Measurements from ENCODE around the gene TMEM196.
"Not testable (repeated sequence)": the region's sequence is repeated elsewhere in the genome, so short reads cannot be mapped to it uniquely, and the experiment has no call there.

TMEM196 gene

DNA sequence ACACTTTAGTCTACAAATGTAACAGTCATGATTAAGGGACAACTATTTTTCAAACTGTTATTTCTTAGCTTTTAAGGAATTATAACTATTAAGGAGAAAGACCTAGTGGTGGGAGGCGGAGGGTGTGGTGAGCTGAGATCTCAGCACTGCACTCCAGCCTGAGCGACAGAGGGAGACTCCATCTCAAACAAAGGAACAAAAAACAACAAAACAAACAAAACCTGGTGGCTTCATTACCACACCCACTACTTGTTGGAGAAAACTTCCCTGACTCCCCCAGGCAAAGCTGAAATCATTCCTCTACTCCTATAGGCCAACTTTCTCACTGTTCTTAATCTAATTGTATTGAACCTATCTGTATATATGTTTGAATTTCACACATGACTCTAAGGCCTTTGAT, 67.8 kb downstream of the TMEM196 start:
- no peak for DNase-seq

DNA sequence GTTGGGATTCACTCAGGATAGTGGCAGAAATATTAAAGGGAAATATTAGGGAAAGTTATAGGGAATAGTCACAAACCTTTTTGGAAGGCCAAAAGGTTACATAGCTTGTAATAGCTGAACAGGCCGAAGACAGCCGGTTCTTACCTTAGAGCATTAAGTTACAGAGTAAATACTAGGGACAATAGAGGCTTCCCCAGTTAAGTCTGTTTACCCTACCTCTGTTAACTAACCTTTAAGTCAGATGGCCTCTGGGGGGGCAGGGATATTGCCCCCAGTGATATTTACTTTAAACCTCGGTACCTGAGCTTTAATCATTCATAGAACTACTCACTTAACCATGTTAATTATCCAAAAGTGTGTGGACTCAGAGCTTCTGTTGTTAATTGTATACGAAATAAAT, 71.9 kb downstream of the TMEM196 start:
- DNase-seq, result no peak

DNA sequence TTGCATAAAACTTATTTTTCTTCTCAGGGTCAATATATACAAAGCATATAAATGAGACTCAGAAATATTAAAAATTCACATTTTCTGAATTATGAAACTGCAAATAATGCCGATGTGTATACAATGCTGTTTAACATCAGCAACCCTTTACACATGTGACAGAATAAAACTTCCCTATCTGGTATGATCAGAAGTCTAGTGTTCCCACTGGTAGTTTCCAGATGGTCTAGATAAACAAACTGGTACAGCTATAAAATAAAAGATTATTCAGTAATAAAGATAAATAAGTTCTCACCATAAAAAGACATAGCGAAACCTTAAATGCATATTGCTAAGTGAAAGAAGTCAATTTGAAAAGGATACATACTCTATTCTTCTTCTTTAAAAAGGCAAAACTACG, 72.5 kb downstream of the TMEM196 start:
- DNase-seq, result no peak

DNA sequence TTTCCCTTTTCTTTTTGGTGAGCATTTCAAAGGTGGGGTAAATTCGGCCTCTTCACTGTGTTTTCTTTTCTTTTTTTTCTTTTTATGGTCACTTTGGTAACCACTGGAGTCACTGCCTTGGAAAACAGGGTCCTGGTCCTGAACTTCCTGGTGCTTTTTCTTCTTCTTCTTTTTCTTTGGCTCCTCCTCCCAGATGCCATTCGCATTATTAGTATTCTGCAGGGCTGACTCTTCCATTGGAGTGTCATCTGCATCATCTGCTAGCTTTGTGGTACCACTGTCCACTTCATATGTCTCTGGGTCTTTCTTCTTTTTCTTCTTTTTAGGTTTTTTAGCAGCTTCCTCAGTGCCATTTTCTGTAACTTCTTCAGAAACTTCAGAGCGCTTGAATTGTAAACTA, 75.1 kb downstream of the TMEM196 start:
- DNase-seq, result no peak

DNA sequence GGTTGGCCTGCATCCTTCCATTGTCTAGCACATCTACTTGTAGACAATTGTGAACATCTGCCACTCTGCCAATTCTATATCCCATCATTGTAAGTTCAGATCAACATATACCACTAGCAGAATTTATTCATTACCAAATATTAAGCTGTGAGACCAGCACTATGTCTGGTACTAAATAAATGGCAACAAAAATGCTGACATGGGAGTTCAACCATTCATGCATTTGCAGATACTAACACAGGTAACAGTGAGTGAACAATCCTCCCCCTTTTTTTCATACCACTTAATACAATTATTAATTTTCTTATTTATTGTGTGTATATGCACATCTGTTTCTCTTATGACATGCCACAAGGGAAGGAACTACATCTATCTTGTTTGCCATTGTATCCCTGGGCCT, 76.5 kb downstream of the TMEM196 start:
- no peak for DNase-seq

DNA sequence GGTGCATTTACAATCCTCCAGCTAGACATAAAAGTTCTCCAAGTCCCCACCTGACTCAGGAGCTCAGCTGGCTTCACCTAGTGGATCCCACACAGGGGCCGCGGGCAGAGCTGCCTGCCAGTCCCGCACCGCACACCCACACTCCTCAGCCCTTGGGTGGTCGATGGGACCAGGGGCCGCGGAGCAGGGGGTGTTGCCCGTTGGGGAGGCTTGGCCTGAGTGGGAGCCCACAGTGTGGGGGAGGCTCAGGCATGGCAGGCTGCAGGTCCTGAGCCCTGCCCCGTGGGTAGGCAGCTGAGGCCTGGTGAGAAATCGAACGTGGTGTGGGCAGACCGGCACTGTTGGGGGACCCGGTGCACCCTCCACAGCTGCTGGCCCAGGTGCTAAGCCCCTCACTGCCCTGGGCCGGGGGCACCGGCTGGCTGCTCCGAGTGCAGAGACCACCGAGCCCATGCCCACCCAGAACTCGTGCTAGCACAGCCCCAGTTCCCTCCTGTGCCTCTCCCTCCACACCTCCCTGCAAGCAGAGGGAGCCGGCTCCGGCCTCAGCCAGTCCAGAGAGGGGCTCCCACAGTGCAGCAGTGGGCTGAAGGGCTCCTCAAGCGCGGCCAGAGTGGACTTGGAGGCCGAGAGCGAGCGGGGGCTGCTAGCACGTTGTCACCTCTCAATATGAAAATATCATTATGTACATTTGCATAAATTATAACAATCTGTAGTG, 81.1 kb downstream of the TMEM196 start:
- no peak for DNase-seq

DNA sequence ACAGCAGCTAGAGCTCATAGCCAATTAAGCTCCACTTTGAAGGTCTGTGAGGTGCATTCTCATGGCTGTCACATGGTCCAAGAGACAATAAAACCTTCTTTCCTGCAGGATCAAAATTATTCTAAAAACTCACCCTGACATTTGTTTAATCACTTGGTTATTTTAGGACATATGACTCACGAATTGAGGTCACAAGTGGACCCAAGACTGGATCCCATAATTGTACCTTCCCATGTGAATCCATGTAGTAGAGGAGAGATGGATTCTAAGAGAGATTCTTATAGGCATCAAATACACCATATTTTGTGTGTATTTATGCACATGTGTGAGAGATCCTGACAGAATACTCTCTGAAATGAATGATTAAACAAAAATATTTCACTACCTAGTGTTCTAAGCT, 82.7 kb downstream of the TMEM196 start:
- no peak for DNase-seq

DNA sequence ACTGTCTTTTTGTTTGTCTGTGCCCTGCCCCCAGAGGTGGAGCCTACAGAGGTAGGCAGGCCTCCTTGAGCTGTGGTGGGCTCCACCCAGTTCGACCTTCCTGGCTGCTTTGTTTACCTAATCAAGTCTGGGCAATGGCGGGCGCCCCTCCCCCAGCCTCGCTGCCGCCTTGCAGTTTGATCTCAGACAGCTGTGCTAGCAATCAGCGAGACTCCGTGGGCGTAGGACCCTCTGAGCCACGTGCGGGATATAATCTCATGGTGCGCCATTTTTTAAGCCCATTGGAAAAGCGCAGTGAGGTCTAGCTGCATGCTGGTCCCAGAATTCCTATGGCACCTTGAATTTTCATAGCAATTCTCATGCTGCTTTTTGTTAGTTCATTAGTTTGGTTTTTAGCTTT, 84.3 kb downstream of the TMEM196 start:
- not testable (repeated sequence) for DNase-seq

DNA sequence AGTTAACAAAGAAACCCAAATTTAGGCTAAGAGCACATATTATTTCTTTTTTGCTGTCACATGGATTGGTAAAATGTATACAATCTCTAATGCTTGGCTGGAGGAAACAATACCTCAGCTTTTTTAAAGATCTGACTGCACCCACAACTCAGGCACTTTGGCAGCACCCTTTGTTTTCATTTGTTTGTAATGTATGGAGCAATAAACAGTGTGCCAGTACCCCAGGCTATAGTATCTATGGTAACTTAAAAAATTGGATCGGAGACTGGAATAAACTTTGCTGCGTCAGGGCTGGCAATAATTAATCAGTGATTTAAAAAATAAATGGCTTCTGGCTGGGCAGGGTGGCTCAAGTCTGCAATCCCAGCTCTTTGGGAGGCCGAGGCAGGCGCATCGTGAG, 91.8 kb downstream of the TMEM196 start:
- DNase-seq, result no peak

DNA sequence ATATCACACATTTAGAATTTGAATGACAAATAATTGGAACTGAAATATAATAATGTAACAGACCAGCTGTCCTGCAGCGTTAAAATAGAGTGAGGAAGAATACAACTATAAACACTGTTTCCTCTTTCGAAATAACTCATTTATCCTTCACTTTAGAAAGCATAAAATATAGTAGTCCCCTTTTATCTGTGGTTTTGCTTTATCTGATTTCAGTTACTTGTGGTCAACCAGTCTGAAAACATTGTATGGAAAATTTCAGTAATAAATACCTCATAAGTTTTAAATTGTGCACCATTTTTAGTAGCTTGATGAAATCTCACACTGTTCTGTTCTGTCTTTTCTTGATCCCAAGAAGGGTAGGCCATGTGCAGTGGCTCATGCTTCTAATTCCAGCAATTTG, 96.2 kb downstream of the TMEM196 start:
- DNase-seq, result no peak

DNA sequence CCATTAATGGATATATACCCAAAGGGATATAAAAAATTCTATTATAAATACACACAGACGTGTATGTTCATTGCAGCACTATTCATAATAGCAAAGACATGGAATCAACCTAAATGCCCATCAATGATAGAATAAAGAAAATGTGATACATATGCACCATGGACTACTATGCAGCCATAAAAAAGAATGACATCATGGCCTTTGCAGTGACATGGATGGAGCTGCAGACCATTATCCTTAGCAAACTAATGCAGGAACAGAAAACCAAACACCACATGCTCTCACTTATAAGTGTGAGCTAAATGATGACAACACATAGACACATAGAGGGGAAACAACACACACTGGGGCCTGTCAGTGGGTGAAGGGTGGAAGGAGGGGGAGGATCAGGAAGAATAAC, 97.6 kb downstream of the TMEM196 start:
- DNase-seq, result no peak

DNA sequence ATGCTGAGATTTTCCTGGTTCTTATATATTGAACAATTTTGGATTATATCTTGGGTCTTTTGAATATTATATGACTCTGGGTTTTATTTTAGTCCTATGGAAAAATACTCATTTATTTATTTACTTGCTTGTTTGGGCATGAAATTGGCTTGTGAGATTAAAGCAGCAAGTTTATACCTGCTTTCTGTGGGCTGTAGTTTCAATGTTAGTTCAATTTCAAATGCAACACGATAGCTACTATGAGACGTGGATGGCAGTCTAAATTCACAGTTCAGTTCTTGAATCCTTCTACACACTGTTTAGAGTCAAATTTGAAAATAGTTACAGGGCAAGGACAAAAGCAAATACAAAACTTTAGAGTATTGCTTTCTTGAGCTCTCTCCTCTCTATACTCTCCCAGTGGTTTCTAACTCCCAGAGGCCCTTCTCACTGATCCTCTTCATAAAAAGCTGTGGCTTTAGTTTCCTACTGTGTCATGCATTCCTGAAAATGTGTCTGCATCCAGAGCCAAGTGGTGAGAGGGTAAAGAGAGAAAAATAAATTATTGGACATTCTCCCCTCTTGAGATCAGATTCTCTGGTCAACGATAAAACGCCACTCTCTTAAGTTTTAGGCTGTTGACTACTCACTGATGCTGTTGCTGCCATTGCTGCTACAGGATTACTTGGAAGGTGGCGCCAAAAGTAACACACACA, 99.0 kb downstream of the TMEM196 start:
- no peak for DNase-seq

DNA sequence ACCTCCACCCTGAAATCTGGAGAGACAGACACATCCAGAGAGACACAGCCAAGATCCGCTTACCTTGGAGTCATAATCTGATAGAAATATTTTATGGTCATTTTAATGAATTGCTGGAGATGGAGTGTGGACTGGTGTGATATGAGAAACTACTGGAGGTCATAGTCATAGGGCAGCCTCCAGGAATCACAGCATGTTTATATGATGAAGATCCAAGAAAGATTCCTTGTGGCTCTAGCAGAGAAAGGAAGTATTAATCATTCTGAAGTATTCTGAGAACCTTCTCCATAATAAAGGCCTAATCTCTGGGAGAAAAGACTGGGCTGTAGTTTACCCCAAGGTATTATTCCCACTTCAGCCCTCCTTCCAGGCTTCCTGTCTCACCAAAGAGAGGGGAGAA, 102.6 kb downstream of the TMEM196 start:
- DNase-seq, result no peak
